Esophagus muscularis mucosa (tissue), 3 donors: ENCODE data around the gene SMS.

Source experiments
- EP300 ChIP-seq: sonication (generic); formaldehyde crosslinking; IDR thresholded peaks from one replicate; pipeline ENCODE4 v1.6.1; 2017; ENCODE audit warnings: antibody characterized with exemption
- TF ChIP-seq, protein P1 (sequence below), 3 experiments: fragments of 200-600 bp in 2 of 3; fragments of 450-650 bp in 1 of 3; sonication (generic) in 2 of 3; IDR thresholded peaks; one replicate each; pipeline ENCODE4 v1.5.1; 2017 to 2019; ENCODE audit warnings: antibody characterized with exemption in 3 of 3, mild to moderate bottlenecking in 2 of 3, moderate library complexity in 1 of 3

DNA sequence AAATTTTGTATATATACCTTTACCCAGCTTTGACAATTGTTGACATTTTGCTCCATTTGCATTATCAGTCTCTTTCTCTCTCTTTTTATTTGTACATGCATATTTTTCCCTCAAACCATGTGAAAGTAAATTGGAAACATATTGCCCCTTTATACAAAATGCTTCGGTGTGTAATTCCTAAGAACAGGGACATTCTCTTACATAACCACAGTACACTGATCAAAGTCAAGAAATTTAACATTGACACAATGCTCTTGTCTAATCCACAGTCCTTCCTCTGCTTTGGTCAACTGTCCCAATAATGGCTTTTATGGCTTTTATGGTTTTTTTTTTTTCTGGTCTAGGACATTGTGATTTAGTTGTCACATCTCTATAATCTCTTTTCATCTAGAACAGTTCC, 9.5 kb upstream of the SMS start:
- TF ChIP-seq, protein P1, sequence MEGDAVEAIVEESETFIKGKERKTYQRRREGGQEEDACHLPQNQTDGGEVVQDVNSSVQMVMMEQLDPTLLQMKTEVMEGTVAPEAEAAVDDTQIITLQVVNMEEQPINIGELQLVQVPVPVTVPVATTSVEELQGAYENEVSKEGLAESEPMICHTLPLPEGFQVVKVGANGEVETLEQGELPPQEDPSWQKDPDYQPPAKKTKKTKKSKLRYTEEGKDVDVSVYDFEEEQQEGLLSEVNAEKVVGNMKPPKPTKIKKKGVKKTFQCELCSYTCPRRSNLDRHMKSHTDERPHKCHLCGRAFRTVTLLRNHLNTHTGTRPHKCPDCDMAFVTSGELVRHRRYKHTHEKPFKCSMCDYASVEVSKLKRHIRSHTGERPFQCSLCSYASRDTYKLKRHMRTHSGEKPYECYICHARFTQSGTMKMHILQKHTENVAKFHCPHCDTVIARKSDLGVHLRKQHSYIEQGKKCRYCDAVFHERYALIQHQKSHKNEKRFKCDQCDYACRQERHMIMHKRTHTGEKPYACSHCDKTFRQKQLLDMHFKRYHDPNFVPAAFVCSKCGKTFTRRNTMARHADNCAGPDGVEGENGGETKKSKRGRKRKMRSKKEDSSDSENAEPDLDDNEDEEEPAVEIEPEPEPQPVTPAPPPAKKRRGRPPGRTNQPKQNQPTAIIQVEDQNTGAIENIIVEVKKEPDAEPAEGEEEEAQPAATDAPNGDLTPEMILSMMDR (IDR thresholded peaks at IDR 0.05), result no peak
- no peak for TF ChIP-seq EP300
